Mucosa of descending colon (tissue), 3 donors: Measurements from ENCODE around the gene DIDO1. TPM values are rescaled to one million over a fixed set of nuclear protein-coding genes. Genes with fewer than 3 reads are reported as not detected.
A peak's percentile ranks its signal among the peaks of the same experiment; 100 is the strongest.

Experiments used
- ATAC-seq: fragments of 200-7000 bp; cut with Tn5 transposase; one replicate; pipeline ENCODE4 v1.9.1; 2020; ENCODE audit warnings: mild to moderate bottlenecking, moderate library complexity
- DNase-seq, 3 donors: peaks; one replicate each; pipeline ENCODE4 v3.0.0-alpha.2; 2020
- H3K36me3 ChIP-seq: fragments of 200-600 bp; one replicate; pipeline ENCODE4 v1.8.0; 2021; ENCODE audit warnings: low read depth, mild to moderate bottlenecking
- H3K4me1 ChIP-seq: fragments of 200-600 bp; one replicate; pipeline ENCODE4 v1.8.0; 2021; ENCODE audit warnings: low read depth, mild to moderate bottlenecking
- H3K4me3 ChIP-seq: fragments of 200-600 bp; one replicate; pipeline ENCODE4 v1.8.0; 2021; ENCODE audit warnings: mild to moderate bottlenecking
- H3K9me3 ChIP-seq: fragments of 200-600 bp; one replicate; pipeline ENCODE4 v1.8.0; 2021; ENCODE audit warnings: mild to moderate bottlenecking
- intact Hi-C, 2 donors: fragments of 100-400 bp; cut with DNase I in 1 of 2; cut with micrococcal nuclease in 1 of 2; formaldehyde crosslinking; loops; one replicate each; pipeline versions ENCODE4 v1.11.0 to v1.11.1; 2022; cut with DNase I, micrococcal nuclease
- total RNA-seq, 3 donors: library from RNA; stranded (reverse); fragmentation: NEBNext Ultra II Directional in 2 of 3; extraction: Animal tissue kit (Norgen Biotek cat#: 25700) in 2 of 3; gene quantifications; one replicate each; pipeline versions ENCODE4 v1.2.1 to v1.2.4, GENCODE V29; 2021 to 2023
- TF ChIP-seq, protein P1 (sequence below): fragments of 200-600 bp; IDR thresholded peaks from one replicate; pipeline ENCODE4 v1.8.0; 2022; ENCODE audit warnings: antibody characterized with exemption, mild to moderate bottlenecking
- donor health status: DM: no; HTN: no; CAD: no; lungs with moderate emphysema.
- donor health status: DM: no; HTN: no; CAD: no.
- donor health status: DM: no; HTN: yes; CAD: no.

The DIDO1 gene
- total RNA-seq, 3 donors from 2014 or later = 53.4 to 72.5 (median 67.4) TPM

- intact Hi-C loops = no loop called here
- TF ChIP-seq, protein P1, sequence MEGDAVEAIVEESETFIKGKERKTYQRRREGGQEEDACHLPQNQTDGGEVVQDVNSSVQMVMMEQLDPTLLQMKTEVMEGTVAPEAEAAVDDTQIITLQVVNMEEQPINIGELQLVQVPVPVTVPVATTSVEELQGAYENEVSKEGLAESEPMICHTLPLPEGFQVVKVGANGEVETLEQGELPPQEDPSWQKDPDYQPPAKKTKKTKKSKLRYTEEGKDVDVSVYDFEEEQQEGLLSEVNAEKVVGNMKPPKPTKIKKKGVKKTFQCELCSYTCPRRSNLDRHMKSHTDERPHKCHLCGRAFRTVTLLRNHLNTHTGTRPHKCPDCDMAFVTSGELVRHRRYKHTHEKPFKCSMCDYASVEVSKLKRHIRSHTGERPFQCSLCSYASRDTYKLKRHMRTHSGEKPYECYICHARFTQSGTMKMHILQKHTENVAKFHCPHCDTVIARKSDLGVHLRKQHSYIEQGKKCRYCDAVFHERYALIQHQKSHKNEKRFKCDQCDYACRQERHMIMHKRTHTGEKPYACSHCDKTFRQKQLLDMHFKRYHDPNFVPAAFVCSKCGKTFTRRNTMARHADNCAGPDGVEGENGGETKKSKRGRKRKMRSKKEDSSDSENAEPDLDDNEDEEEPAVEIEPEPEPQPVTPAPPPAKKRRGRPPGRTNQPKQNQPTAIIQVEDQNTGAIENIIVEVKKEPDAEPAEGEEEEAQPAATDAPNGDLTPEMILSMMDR = no peak
- H3K9me3 ChIP-seq = no peaks in the 10 kb centered on the region
- H3K4me1 ChIP-seq = peaks cover 7% of the 10 kb centered on the region
- DNase-seq = peak in 2 of 3 donors; percentile 64 to 69
- H3K4me3 ChIP-seq = peak overlapping the region; percentile 22
- no peaks in the 10 kb centered on the region for H3K36me3 ChIP-seq
- no peak for ATAC-seq
Observed at GRCh38 chr20:62860924-62861691, 65.2 kb downstream of the DIDO1 start.

DNA sequence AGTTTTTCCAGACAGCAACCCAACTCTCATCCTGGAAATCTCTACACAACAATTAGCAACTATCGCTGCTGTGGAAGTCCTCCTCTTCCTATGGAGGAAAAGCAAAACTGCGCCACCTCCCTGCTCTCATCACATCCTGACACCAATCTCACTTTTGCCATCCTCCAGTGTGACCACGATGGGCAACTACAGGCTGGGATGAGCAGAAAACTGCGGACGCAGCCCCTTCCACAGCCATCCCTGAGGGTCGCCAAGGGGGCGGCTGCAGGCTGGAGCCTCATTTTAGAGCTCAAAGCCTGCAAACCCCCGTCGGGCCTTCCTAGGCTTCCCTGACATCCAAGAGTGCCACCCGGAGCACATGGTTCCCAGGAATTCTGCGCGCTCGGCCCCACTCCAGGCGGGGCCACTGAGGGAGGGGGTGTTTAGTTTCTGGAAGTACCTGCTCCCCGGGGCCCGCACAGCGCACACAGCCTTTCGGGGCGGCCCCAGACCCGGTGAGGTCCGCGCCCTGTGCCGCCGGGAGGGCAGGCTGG is 65.8 kb downstream of the DIDO1 start:
- Histone ChIP-seq H3K4me3 (no peak overlapping the region), H3K9me3 (no peaks in the 10 kb centered on the region), H3K36me3 (no peaks in the 10 kb centered on the region), H3K4me1 (peaks cover 7% of the 10 kb centered on the region)
- ATAC-seq (no peak), DNase-seq (no peak)
- intact Hi-C loops = no loop called here
- TF ChIP-seq, protein P1 = no peak

GRCh38 chr20:62859721-62860120 is 66.6 kb downstream of the DIDO1 start:
- no peak for ATAC-seq
- intact Hi-C loops = no loop called here
- DNase-seq = no peak
- Histone ChIP-seq H3K36me3 (no peaks in the 10 kb centered on the region), H3K4me3 (no peak overlapping the region), H3K4me1 (peaks cover 7% of the 10 kb centered on the region), H3K9me3 (no peaks in the 10 kb centered on the region)
- TF ChIP-seq, protein P1 = no peak

- H3K4me3 ChIP-seq = no peak overlapping the region
- intact Hi-C loops = no loop called here
- ATAC-seq (no peak), DNase-seq (no peak)
- TF ChIP-seq, protein P1 = no peak
- no peaks in the 10 kb centered on the region for H3K36me3 ChIP-seq
- no peaks in the 10 kb centered on the region for H3K9me3 ChIP-seq
- peaks cover 7% of the 10 kb centered on the region for H3K4me1 ChIP-seq
Observed at GRCh38 chr20:62858058-62858830, 68.1 kb downstream of the DIDO1 start.

DNA sequence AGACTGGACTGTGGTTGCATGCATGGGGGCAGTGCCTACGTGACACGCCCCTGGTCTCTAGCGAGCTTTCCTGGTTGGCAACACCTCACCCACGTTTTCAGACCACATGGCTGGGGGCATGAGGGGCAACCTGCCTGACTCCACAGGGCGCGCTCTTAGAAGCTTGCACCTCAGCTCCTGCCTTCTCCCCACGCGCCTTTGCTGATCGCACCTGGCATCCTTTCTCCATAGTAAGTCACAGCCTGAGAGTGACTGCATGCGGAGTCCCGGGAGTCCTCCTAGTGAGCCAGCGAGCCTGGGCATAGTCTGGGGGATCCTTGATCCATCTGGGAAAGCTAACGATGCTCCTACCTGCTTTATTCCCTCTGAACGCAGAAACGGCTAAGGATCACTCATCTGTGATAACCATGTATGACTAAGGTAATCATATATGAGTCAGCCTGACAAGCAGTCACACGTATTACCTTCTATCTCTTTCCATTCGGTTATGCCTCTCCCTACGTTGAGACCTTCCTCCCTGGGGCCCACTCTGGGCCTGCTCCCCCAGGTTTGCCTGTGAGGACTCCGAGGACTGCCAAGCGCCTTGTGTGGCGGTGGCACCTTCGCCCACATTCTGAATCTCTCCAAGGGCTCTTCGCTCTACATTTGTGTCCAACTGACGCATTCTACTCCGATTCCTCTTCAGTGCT is 69.2 kb downstream of the DIDO1 start:
- Histone ChIP-seq H3K4me3 (no peak overlapping the region), H3K9me3 (no peaks in the 10 kb centered on the region), H3K4me1 (peaks cover 7% of the 10 kb centered on the region), H3K36me3 (no peaks in the 10 kb centered on the region)
- TF ChIP-seq, protein P1 = no peak
- DNase-seq = no peak
- no peak for ATAC-seq
- intact Hi-C loops = no loop called here
